ENCODE measurements around the gene CACNB1.
"Not testable (repeated sequence)": the region's sequence is repeated elsewhere in the genome, so short reads cannot be mapped to it uniquely, and the experiment has no call there.

CACNB1 gene

DNA sequence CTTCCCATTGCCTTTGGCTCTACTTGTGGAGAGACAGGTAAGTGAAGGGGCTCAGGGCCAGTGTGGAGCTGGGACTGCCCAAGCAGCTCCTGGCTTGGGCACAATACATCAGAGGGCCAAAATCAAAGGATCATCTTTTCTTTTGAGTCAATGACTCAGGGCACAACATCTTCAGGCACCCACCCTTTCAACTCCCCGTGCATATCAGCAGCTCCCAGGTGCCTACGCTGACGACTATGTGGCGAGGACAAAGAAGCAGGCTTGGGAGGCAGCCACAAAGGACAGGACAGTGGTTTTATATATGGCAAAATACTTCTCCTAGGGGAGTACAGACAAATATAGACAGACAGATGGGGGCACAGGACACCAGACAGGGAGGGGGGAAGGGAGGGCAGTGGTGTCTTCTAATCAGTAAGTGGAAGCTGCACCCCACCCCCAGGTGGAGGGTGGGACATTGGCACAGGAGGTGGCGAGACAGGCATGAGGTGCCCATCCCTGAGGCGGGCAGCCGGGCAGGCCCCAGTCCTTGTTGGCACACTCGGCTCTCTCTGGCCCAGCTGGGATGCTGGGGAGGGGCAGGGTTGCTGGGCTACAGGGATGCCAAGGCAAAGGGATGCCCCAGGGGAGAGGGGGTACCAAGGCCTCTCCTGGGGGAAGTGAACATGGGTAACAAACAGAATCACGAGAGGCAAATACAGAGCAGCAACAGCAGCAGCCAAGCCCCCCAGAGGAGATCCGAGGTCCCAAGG, 23.8 kb downstream of the CACNB1 start:
- no peak for DNase-seq

GRCh38 chr17:39173080-39173479, 24.4 kb downstream of the CACNB1 start:
- no peak for DNase-seq

DNA sequence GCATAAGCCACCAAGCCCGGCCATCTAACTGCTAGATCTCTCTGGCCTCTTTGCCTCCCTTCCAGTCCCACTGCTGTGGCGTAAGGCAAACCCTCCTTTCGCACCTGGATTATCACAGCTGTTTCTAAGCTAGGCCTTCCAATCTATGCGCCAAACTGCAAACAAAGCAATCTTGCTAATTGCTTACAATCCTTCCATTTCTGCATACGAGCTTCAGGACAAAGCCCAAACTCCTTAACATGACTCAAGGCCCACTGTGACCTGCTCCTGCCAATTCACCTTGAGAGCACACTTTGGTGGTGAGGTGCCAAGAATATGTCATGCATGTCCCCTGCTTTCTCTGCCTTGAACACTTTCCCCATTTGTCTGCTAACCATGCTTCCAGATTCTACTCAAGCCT, 25.5 kb downstream of the CACNB1 start:
- no peak for DNase-seq

DNA sequence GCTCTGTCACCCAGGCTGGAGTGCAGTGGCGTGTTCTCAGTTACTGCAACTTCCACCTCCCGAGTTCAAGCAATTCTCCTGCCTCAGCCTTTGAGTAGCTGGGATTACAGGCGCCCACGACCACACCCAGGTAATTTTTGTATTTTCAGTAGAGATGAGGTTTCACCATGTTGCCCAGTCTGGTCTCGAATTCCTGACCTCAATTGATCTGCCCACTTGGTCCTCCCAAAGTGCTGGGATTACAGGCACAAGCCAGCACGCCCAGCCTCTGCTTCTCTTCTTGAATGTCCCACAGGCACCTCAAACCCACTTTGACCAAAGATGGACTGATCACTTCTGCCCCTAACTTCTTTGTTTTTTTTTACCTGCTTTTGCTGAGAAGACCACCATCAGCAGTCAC, 26.9 kb downstream of the CACNB1 start:
- no peak for DNase-seq

DNA sequence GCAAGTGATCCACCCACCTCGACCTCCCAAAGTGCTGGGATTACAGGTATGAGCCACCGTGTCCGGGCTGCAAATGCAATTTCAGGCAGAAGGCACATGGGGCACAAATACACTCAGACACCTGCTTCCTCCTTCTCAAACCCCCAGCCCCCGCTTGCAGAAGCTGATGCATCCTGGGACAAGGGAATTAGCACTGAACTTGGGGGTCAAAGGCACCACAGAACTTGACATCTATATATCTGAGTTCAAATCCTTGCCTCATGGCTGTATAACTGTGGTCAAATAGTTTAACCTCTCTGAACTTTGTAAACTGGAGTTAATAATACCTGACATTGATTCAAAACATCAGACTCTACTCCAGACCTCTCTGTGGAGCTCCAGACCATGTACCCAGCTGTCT, 27.4 kb downstream of the CACNB1 start:
- no peak for DNase-seq

- DNase-seq: no peak
These were observed 28.0 kb downstream of the CACNB1 start for GRCh38 chr17:39169518-39169917.

- DNase-seq: no peak
These were observed 28.4 kb downstream of the CACNB1 start for GRCh38 chr17:39169101-39169500.

GRCh38 chr17:39168503-39168902, 29.0 kb downstream of the CACNB1 start:
- DNase-seq: not testable (repeated sequence)

- no peak for DNase-seq
These were observed 30.0 kb downstream of the CACNB1 start for GRCh38 chr17:39167476-39167875.

DNA sequence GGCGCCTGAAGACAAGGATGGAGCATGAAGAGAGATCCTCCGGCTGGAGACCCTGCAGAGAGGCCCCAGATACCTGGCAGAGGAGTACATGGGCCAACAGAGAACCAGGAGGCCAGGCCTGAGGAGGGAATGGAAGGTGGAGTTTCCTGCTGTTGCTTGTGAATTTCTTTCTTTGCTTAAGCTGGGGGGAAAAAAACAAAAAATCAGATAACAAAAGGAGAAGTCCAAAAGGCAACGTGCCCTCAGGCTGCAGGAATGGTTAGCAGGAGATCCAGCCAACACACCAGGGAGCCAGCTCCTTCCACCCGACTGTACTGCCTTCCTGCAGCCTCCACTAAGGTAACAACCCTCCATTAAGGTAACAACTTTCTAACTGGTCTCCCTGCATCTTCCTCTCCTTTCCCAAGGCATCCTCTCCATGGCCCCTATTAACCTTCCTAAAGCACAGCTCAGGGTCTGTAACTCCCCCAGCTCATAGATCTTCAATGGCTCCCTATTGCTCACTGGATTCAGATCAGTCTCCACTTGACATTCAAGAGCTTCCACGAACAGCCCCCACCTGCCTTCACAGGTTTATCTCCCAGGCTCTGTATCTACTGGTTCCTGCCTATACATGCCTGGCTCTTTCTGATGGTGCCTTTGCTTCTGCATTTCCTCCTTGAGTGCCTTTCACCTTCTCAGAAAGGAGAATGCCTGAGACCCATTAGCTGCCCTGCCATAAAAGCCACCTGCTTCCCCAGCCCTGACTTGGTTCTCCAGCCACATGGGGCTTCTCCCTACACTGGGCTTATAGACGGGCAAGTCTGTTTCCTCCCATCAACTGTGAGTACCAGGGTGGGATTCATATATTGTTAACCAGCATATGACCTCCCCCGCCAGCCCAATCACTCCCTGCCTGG, 30.8 kb downstream of the CACNB1 start:
- DNase-seq: no peak

DNA sequence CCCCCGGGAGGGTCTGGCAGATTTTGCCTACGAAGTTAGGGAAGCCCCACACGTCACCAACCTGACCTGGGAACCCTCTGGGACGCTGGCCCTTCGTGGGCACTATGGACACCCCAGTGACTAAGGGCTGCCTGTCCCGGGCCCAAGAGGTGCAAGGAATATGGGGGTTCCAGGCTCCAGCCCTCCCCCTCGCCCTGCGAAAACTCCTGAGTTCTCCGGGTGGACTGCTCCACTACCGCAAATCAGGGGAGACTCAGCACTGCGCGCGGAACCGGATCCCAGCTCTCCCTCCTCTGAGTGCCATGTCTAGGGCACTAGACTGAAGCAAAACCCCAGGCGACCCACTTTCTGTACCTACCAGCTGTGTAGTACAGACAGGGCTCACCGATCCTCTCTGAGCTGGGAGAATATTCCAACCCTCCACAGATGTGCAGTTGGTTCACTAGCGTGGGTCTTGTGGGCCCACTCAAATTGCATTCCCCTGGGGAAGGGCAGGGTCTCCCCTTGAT, 31.6 kb downstream of the CACNB1 start, which contains the start of gene ARL5C:
Gene ARL5C, minus strand, starts transcription at position 321 of the 509 bp plus-strand sequence. CDS start 401 bp downstream, outside the sequence.
- DNase-seq: no peak

DNA sequence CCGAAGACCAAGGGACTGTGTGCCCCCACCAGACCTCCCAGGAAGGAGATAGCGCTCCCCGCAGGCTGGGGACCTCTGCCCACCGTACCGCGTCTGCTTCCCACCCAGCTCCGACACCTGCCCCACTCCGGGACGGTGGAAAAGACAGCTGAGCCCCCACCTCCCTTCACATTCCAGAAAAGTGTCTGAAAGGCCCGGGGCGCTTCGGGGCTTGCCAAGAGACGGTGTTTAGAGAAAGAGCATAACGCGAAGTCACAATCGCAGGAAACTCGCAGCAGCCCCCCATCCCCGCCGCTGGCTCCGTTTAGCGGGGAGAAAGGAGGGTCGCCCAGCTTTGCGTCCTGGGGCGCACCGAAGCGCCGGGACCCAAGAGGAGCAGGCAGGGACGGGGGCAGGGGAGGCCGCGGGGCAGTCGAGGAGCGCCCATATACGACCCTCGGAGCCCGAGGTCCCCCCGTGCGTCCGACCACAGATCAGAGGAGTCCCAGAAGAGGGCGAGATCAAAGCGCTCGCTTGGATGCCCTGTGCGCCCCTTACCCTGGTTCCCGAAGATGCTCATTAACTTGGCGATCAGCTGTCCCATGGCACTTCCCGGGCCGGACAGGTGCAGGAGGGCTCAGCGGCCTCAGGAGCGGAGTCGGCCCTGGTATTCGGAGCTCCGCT, 32.2 kb downstream of the CACNB1 start:
- no peak for DNase-seq

DNA sequence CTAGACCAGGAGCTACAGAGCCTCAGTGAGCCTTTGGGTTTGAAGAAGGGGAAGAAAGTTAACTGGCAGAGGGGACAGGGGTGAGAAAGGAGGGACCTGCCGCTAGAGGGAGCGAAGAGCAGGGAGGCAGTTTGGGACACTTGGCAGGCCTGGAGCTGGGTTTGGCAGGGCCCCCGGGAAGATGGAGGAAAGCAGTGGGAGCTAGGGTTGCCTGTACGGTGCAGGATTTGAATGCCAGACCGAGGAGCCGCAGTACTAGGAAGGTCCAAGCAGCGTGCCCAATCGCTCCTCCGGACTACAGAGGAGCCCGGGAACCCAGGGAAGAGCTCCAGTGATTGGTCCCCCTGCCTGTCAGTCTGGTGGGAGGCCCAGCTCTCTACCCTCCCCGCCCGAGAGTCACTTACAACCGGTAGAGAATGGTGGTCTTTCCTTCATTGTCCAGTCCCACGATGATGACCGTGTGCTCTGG, 32.8 kb downstream of the CACNB1 start:
- DNase-seq: peak; percentile 47

DNA sequence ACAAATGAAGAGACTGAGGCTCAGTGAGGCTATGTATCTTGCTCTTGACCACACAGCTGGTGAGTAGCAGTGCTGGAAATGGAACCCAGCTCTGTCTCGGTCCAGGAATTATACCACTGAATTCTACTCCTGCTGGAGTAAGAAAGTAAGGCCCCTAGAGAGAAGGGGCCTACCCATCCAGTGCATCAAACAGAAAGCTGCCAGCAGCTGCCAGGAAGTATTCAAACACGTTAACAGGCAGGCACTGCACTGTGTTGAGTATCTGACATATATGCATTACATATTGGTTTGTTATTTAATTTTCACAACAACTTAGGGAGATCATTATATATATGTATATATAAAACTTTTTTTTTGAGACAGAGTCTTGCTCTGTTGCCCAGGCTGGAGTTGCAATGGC, 35.5 kb downstream of the CACNB1 start:
- no peak for DNase-seq

GRCh38 chr17:39158623-39159022, 38.8 kb downstream of the CACNB1 start:
- DNase-seq: no peak

- no peak for DNase-seq
These were observed 41.0 kb downstream of the CACNB1 start for GRCh38 chr17:39156491-39156890.

DNA sequence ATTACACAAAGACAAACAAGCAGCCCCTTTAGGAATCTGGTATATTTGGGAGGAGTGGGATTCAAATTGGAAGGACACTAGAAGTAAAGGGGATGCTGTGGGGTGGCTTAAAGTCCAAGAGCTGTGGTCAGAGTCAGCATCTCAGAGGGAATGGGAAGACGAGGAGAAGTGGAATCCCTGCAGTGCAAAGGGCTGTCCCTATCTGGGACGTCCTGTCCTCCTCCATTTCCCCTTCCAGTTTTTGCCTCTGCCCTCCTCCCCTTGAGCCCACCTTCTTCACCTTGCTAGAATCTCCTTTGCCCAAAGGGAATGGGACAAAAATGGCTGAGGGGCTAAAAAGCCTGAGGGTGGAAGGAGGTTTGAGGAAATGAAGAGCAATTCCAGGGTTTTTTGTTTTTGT, 41.8 kb downstream of the CACNB1 start:
- no peak for DNase-seq

DNA sequence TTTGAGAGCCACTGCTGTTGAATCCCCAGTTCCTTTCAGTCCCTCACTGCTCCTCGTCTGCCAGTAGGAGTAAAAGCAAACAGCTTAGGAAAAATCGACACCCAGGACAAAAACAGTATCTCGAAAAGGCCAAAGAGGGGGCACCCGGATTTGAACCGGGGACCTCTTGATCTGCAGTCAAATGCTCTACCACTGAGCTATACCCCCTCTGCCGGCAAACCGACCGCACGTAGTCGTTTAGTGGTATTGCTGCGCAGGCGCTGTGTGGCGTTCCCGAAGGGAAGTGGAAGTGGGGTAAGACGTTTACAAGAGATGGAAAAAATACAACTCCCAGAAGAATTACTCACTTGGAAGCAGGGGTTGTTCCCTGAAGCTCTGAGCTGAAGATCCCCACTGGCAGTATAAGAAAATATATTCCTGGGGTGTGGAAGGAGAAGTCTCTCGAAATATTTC, 43.8 kb downstream of the CACNB1 start:
- DNase-seq: peak; percentile 78

- DNase-seq: no peak
These were observed 45.3 kb downstream of the CACNB1 start for GRCh38 chr17:39151943-39152818.

DNA sequence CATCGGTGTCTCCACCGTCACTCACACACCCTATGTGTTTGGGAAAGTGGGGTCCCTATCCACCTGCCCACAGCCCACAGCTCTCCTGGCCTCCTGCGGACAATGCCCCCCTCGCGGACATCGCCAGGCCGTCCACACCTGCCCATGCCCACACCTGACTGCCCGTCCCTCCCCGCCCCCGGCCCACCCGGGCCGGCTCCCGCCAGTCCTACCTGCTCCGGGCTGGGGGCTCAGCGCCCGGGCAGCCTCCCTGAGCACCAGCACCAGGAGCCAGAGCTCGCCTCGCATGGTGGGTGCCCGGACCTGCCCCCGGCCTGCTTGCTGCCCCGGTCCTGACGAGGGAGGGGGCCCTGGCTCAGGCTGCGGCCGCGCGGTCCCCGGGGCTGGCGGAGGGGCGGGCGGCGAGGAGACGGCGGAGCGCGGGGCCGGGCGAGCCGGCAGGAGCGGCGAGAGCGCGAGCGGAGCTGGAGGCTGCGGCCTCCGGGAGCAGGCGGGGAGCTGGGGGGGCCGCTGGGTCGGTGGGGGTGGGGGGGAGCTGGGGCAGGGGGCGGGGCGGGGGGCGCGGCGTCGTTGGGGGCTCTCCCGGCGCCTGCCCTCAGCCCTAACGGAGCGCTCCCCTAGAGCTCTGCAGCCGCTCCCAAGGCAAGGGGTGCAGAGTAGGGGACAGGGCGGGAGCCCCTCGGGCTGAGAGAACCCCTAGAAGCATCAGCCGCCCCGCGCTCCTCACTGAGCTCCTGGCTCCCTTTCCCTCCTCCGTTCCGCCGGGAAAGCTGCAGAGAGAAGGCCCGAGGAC, 46.1 kb downstream of the CACNB1 start, which contains the start of gene PLXDC1:
Gene PLXDC1, minus strand, starts transcription at position 488 of the 793 bp plus-strand sequence. Its CDS starts 200 bp downstream, at position 288.
- DNase-seq: no peak

- no peak for DNase-seq
These were observed 46.7 kb downstream of the CACNB1 start for GRCh38 chr17:39150795-39151149.
